ENCODE measurements around the gene RHOU.
"Not testable (repeated sequence)": the region's sequence is repeated elsewhere in the genome, so short reads cannot be mapped to it uniquely, and the experiment has no call there.

RHOU gene

DNA sequence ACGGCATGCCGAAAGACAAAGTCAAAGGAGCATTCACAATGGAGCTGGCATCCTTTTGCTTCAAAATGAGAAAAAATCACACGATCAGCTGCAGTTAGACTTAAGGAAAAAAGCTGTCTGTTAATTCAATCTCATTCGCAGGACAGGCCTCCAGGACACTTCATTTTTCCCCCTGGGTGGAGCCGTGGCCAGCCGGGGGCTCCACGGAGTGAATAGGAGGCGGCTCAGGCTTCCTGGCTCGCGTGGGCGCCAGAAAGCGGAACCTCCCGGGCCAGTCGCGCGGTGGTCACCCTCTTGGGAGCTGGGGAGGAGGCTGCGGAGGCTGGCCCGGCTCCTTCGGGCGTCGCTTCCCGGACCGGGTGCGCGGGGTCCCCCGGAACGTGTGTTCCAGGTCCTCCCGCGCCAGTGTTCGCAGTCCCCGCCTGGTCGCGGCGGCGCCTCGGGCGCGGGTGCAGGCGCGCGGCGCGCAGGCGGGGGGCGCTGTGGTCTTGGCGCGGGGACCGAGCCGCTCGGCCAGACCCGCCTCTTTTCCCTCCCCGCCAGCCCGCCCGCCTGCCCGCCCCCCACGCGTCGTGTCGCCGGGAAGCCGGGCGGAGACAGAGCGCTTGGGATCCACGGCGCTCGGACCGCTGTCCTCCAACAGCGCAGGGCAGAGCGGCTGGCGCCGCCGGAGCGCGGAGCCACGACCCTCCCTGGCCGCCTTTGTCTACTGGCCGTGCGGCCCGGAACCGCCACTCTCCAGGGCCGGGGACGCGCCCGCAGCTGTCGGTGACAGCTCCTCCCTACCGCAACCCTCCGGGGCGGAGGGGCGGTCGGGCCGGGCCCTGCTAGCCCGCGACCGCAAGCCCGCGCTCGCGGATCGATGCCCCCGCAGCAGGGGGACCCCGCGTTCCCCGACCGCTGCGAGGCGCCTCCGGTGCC, at the start of gene RHOU:
Gene RHOU (plus strand): TSS at position 599 of the 921 bp plus-strand sequence. CDS start 264 bp downstream, at position 863.
- POLR2A ChIA-PET, result no interaction called here
- peak; percentile 56 for TF ChIP-seq CTCF (IDR thresholded peaks at IDR 0.05; ENCODE audit: control extremely low read depth, extremely low read depth, low read depth, missing control alignments)
- CTCF ChIA-PET, result interaction anchor here (0.7 to 1.7 kb wide), 2 partner anchors 8 to 81 kb away, joined by 3 to 4 read pairs; no protein-coding TSS in a partner anchor
- peak; percentile 45 for DNase-seq (ENCODE audit: extremely low spot score)

DNA sequence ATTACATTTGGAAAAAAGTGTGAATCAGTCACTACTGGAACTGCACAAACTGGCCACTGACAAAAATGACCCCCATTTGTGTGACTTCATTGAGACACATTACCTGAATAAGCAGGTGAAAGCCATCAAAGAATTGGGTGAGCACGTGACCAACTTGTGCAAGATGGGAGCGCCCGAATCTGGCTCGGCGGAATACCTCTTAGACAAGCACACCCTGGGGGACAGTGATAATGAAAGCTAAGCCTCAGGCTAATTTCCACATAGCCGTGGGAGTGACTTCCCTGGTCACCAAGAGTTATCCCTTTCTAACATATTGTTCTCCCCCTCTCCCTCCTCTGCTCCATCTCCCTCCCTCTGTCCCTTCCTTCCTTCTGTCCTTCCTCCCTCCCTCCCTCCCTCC, 47.7 kb upstream of the RHOU start:
- POLR2A ChIA-PET, result no interaction called here
- no peak for DNase-seq (ENCODE audit: extremely low spot score)
- TF ChIP-seq CTCF (IDR thresholded peaks at IDR 0.05; ENCODE audit: control extremely low read depth, extremely low read depth, low read depth, missing control alignments), result no peak
- CTCF ChIA-PET, result no interaction called here

DNA sequence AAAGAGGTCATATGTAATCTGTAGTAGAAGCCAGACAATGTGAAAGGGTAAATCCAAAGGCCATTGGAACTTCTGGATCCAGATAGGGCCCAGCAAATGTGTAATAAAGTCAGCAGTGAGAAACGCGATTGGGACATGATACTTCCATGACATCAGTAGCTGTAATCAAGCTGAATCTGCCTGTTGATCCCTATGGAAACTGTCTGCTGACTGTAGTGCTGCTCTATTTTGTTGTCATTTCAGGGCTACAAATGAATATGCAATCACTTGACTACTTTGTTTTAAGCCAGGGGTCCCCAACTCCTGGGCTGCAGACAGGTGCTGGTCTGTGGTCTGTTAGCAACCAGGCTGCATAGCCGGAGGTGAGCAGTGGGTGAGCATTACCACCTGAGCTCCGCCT, 46.0 kb upstream of the RHOU start:
- POLR2A ChIA-PET, result no interaction called here
- TF ChIP-seq CTCF (IDR thresholded peaks at IDR 0.05; ENCODE audit: control extremely low read depth, extremely low read depth, low read depth, missing control alignments), result no peak
- no peak for DNase-seq (ENCODE audit: extremely low spot score)
- CTCF ChIA-PET, result interaction anchor here (1.0 to 2.9 kb wide), 2 partner anchors 13 to 538 kb away, joined by 3 to 10 read pairs; no protein-coding TSS in a partner anchor

GRCh38 chr1:228691211-228691610, 44.1 kb upstream of the RHOU start:
- POLR2A ChIA-PET, result no interaction called here
- TF ChIP-seq CTCF (IDR thresholded peaks at IDR 0.05; ENCODE audit: control extremely low read depth, extremely low read depth, low read depth, missing control alignments), result no peak
- CTCF ChIA-PET, result interaction anchor here (0.8 to 2.9 kb wide), 3 partner anchors 12 to 564 kb away, joined by 6 to 10 read pairs (median 7); no protein-coding TSS in a partner anchor
- no peak for DNase-seq (ENCODE audit: extremely low spot score)

DNA sequence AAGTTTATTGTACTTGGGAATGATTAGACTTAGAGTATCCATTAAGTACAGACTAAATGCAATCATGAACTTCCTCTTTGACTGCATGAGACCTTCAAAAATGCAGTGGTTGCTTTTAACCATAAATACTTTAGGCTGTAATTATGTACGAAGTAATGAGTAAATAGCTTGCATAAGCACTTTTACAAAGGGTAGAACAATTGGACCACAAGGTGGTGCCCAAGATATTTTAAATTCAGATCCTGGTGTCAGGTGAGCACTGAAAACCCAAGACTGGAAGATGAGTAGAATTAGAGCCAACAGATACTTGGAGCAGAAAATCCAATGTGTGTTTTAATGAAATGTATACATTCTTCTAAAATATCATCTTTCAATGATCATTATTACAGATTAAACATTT, 43.4 kb upstream of the RHOU start:
- ChIA-PET CTCF (interaction anchor here (0.8 to 1.7 kb wide), 2 partner anchors 536 to 563 kb away, joined by 6 to 7 read pairs; no protein-coding TSS in a partner anchor), POLR2A (no interaction called here)
- peak; percentile 35 for DNase-seq (ENCODE audit: extremely low spot score)
- TF ChIP-seq CTCF (IDR thresholded peaks at IDR 0.05; ENCODE audit: control extremely low read depth, extremely low read depth, low read depth, missing control alignments), result peak; percentile 23

DNA sequence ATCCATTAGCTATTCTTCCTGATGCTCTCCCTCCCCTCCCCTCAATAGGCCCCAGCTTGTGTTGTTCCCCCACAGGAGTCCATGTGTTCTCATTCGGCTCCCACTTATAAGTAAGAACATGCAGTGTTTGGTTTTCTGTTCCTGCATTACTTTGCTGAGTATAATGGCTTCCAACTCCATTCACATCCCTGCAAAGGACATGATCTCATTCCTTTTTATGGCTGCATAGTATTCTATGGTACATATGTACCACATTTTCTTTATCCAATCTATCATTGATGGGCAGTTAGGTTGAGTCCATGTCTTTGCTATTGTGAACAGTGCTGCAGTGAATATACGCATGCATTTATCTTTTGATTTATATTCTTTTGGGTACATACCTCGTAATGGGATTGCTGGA, 40.8 kb upstream of the RHOU start:
- DNase-seq (ENCODE audit: extremely low spot score); POLR2A ChIA-PET: not testable (repeated sequence)
- CTCF ChIA-PET, result interaction anchor here (1.2 kb wide), 1 partner anchor 533 kb away, joined by 5 read pairs; no protein-coding TSS in a partner anchor
